Ovary (tissue), 9 donors: ENCODE results near the gene ACAP2. TPM values are rescaled to one million over a fixed set of nuclear protein-coding genes. Genes with fewer than 3 reads are reported as not detected.

ENCODE experiments used
- DNase-seq, 5 donors: peaks; one replicate each; pipeline ENCODE4 v3.0.0-alpha.2; 2019 to 2020
- H3K27ac ChIP-seq, 2 donors: fragments of 200-600 bp; one replicate each; pipeline versions ENCODE4 v1.5.1 to v1.8.0; 2019 to 2022
- H3K27me3 ChIP-seq: fragments of 200-600 bp; one replicate; pipeline ENCODE4 v1.8.0; 2022
- H3K36me3 ChIP-seq: fragments of 200-600 bp; sonication (generic); one replicate; pipeline ENCODE4 v1.5.1; 2019
- H3K4me1 ChIP-seq: one replicate; pipeline ENCODE4 v1.8.1; 2013; ENCODE audit warnings: mild to moderate bottlenecking, moderate library complexity; ENCODE audit not compliant: insufficient read depth
- H3K4me3 ChIP-seq: fragments of 200-600 bp; sonication (generic); one replicate; pipeline ENCODE4 v1.5.1; 2017
- H3K9me3 ChIP-seq, 2 donors: fragments of 200-600 bp in 1 of 2; sonication (generic) in 1 of 2; one replicate each; pipeline versions ENCODE4 v1.5.1 to v1.8.1; 2013 to 2019; ENCODE audit warnings: mild to moderate bottlenecking in 1 of 2, moderate library complexity in 1 of 2
- CTCF ChIP-seq, 3 donors: fragments of 450-650 bp in 2 of 3; fragments of 200-600 bp in 1 of 3; IDR thresholded peaks; one replicate each; pipeline versions ENCODE4 v1.5.1 to v1.8.0; 2016 to 2022; ENCODE audit warnings: antibody characterized with exemption in 3 of 3, mild to moderate bottlenecking in 1 of 3
- EP300 ChIP-seq: sonication (generic); formaldehyde crosslinking; IDR thresholded peaks from one replicate; pipeline ENCODE4 v1.6.1; 2017; ENCODE audit warnings: antibody characterized with exemption
- POLR2A ChIP-seq: fragments of 450-650 bp; IDR thresholded peaks from one replicate; pipeline ENCODE4 v1.6.1; 2017; ENCODE audit warnings: antibody characterized with exemption, mild to moderate bottlenecking, moderate library complexity
- WGBS, 3 donors: extraction: QIAGEN DNeasy Blood & Tissue Kit in 1 of 3; methylation state at CpG; one replicate each; pipeline versions ENCODE4 v1.1.5 to v1.1.7; 2013 to 2017; 5-methylcytosine and 5-hydroxymethylcytosine counted together
- intact Hi-C, 4 donors: fragments of 100-400 bp; cut with DNase I; formaldehyde crosslinking; loops; one replicate each; pipeline versions ENCODE4 v1.11.0 to v1.15.1; 2022 to 2023
- polyA plus RNA-seq, 2 donors: library from polyadenylated mRNA; stranded (reverse); fragments of 200-250 nt in 1 of 2; fragments of 350-450 nt in 1 of 2; fragmentation: Illumina TruSeq in 1 of 2; extraction: RNeasy Lipid Tissue Mini Kit (QIAGEN cat#74804) in 1 of 2; gene quantifications; one replicate each; pipeline ENCODE4 v1.2.3, GENCODE V29; 2013 to 2014
- small RNA-seq: library from RNA; depleted of rRNA; stranded (forward); fragments of <200 nt; gene quantifications from one replicate; pipeline ENCODE3, GENCODE V24; 2016
- total RNA-seq, 7 donors: library from RNA; depleted of rRNA in 2 of 7; stranded (reverse); fragments of >200 nt in 2 of 7; fragmentation: NEBNext Ultra II Directional in 3 of 7; extraction: Animal tissue kit (Norgen Biotek cat#: 25700) in 3 of 7; gene quantifications; one replicate each; pipeline versions ENCODE4 v1.1.0 to v1.2.4, GENCODE V29; 2016 to 2023
- donor health status: DM: no; HTN: no; CAD: no; lungs with moderate emphysema.
- donor health status: DM: no; HTN: no; CAD: no.
- donor health status: Bipolar disorder and iron deficiency.
- donor health status: DM: yes; HTN: yes; CAD: no.
- donor health status: DM: no; HTN: no; CAD: no.
- donor health status: DM: yes; HTN: yes; CAD: no.

Gene ACAP2
- total and polyA plus RNA-seq, 9 donors, result 15.1 to 66.8 (median 49.4) TPM

GRCh38 chr3:195224980-195225580, 217.7 kb downstream of the ACAP2 start:
- Histone ChIP-seq H3K4me1 (peaks cover 11% of the 10 kb centered on the region), H3K36me3 (no peaks in the 10 kb centered on the region), H3K27me3 (no peaks in the 10 kb centered on the region), H3K27ac (no peak overlapping the region), H3K9me3 (no peaks in the 10 kb centered on the region), H3K4me3 (no peak overlapping the region)
- TF ChIP-seq POLR2A, result no peak
- TF ChIP-seq CTCF (IDR thresholded peaks at IDR 0.05), result no peak
- no peak for TF ChIP-seq EP300
- peak in 3 of 5 donors; percentile 6 to 17 (median 8) for DNase-seq
- intact Hi-C loops, result no loop called here
- 94 to 98% (median 95%) methylated on average over 3 of the region's 3 CpGs for WGBS, 3 donors

Small RNAs within 50 kb of the gene (small RNA-seq; reads per million reads assigned to genes)
- gene RF00019, result not detected

Other genes with a start within 250 kb of the ACAP2 start
- 10 to 100 TPM in 4 of 7 donors, 1 to 10 TPM in 3; 7.3 to 13.6 (median 10.2) TPM for gene XXYLT1, start 171.9 kb downstream of the ACAP2 start, total RNA-seq
- 10 to 100 TPM in 1 of 2 donors, 1 to 10 TPM in 1; 5.6 to 10.6 TPM for gene XXYLT1, start 171.9 kb downstream of the ACAP2 start, polyA plus RNA-seq
- 10 to 100 TPM; 31.5 to 50.2 (median 40.6) TPM for gene PPP1R2, start 100.3 kb upstream of the ACAP2 start, total RNA-seq
- gene PPP1R2, start 100.3 kb upstream of the ACAP2 start, polyA plus RNA-seq, result 10 to 100 TPM; 22.5 to 47.3 TPM
- 100 to 1,000 TPM in 3 of 7 donors, 10 to 100 TPM in 4; 38.0 to 191 (median 98.7) TPM for gene APOD, start 140.9 kb upstream of the ACAP2 start, total RNA-seq
- gene APOD, start 140.9 kb upstream of the ACAP2 start, polyA plus RNA-seq, result 100 to 1,000 TPM; 161 to 748 TPM